ENCODE data around the gene C12orf76.

DNA sequence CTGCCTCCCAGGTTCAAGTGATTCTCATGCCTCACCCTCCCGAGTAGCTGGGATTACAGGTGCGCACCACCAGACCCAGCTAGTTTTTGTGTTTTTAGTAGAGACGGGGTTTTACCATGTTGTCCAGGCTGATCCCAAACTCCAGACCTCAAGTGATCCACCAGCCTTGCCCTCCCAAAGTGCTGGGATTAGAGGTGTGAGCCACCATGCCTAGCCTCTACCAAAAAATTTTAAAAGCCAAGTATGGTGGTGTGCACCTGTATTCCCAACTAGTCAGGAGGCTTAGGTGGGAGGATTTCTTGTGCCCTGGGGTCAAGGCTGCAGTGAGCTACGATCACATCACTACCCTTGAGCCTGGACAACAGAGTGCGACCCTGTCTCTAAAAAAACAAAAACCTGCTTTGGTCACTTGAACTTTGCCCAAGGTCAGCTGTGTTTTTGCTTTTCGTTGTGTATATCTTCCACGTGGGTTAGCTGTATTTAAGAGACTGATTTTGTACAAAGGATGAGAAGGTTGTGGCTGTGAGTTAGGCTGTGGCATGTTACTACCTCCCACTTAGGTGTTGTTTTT is 12.7 kb downstream of the C12orf76 start:
- TF ChIP-seq, protein P1, sequence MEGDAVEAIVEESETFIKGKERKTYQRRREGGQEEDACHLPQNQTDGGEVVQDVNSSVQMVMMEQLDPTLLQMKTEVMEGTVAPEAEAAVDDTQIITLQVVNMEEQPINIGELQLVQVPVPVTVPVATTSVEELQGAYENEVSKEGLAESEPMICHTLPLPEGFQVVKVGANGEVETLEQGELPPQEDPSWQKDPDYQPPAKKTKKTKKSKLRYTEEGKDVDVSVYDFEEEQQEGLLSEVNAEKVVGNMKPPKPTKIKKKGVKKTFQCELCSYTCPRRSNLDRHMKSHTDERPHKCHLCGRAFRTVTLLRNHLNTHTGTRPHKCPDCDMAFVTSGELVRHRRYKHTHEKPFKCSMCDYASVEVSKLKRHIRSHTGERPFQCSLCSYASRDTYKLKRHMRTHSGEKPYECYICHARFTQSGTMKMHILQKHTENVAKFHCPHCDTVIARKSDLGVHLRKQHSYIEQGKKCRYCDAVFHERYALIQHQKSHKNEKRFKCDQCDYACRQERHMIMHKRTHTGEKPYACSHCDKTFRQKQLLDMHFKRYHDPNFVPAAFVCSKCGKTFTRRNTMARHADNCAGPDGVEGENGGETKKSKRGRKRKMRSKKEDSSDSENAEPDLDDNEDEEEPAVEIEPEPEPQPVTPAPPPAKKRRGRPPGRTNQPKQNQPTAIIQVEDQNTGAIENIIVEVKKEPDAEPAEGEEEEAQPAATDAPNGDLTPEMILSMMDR (IDR thresholded peaks at IDR 0.05 in 2 of 3, conservative IDR thresholded peaks at IDR 0.05 in 1 of 3; ENCODE audit: control insufficient read depth in 2 of 3, extremely low read depth in 1 of 3, insufficient read depth in 1 of 3, low read depth in 3 of 3, low read length in 3 of 3), result no peak
- TF ChIP-seq STAT1 (conservative IDR thresholded peaks at IDR 0.05) (no peak), PML (IDR thresholded peaks at IDR 0.05; ENCODE audit: low read length) (no peak), IRF4 (IDR thresholded peaks at IDR 0.05; ENCODE audit: low read depth, low read length) (no peak), HDGF (IDR thresholded peaks at IDR 0.05) (no peak), POLR2A (IDR thresholded peaks at IDR 0.05; ENCODE audit: low read depth, low read length) (no peak), CREM (IDR thresholded peaks at IDR 0.05; ENCODE audit: low read depth) (no peak)

Measured in GM12878 (cell line).